ENCODE data around the gene UGT1A4. TPM values are rescaled to one million over a fixed set of nuclear protein-coding genes. Genes with fewer than 3 reads are reported as not detected.
"Not testable (repeated sequence)": the region's sequence is repeated elsewhere in the genome, so short reads cannot be mapped to it uniquely, and the experiment has no call there.

UGT1A4 gene
- total RNA-seq, 2 experiments from 2014 or later: not detected

GRCh38 chr2:233745838-233746237, 27.3 kb downstream of the UGT1A4 start:
- CTCF ChIA-PET: not testable (repeated sequence)
- POLR2A ChIA-PET: interaction anchor here (0.6 kb wide), 1 partner anchor 30 kb away, joined by 5 read pairs; no protein-coding TSS in a partner anchor

DNA sequence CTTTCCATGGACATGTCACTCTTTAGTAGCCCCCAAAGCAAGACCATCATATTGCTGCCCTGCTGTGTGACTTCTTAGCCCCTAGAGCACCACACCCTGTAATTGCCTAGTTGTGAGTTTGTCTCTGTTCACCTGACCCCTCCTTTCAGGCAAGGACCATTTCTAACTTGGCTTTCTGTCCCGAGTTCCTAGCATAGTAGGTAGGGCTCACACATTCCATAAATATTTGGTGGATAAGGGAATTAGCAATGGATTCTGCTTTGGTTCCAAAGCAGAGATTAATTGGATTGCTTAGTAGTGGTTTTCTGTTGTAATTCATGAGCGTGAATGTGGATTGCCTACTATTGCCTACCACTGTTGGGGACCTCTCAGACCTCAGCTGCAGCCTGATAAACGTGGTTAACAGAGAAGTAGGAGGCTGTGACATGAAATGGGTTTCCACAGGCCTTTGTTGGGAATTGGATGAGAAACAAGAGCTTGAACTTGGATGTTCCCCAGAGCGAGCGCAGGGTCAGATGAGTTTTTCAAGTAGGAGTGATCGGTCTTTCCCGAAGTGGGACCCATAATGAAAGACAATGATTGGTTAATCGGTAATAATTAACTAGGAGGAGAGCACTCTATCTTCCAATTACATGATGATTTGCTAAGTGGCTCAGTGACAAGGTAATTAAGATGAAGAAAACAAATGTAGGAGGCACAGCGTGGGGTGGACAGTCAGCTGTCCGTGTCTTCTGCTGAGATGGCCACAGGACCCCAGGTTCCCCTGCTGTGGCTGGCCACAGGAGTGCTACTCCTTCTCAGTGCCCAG, 28.1 kb downstream of the UGT1A4 start:
- ChIA-PET CTCF (no interaction called here), POLR2A (no interaction called here)

GRCh38 chr2:233747283-233747544, 28.7 kb downstream of the UGT1A4 start:
- POLR2A ChIA-PET: no interaction called here
- CTCF ChIA-PET: no interaction called here

GRCh38 chr2:233750689-233751088, 32.2 kb downstream of the UGT1A4 start:
- CTCF ChIA-PET, POLR2A ChIA-PET: not testable (repeated sequence)

- CTCF ChIA-PET, POLR2A ChIA-PET: not testable (repeated sequence)
Observed at GRCh38 chr2:233751212-233752009, 32.9 kb downstream of the UGT1A4 start.

DNA sequence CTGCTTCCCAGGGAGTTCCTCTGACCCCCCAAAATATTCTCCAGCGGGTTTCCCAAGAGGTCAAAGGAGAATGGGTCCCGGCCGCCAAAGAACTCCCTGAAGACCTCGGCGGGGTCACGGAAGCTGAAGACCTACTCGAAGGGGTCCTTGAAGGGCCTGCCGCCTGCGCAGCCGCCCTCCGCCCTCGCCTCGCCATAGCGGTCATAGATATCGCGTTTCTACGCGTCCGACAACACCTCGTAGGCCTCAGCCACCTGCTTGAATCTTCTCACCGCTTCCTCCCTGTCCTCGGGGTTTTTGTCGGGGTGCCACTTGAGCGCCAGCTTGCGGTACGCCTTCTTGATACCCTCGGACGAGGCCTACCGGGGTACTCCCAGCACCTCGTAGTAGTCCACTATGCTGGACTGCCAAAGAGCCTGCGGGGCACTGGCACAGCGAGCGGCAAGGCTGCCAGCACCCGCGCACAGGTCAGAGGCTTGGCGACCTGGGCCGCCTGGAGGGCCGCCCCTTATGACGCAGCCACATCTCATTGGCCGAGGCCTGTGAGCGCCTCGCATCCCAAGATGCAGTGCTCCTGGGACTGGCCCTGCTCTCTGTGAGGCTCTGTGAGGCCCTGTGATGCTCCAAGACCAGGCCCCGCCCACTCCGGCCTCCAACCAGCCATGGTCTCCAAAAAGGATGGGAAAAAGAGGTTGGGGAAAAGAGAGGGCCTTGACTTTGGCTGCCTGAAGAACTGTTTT, 36.5 kb downstream of the UGT1A4 start:
- CTCF ChIA-PET: no interaction called here
- POLR2A ChIA-PET: no interaction called here

DNA sequence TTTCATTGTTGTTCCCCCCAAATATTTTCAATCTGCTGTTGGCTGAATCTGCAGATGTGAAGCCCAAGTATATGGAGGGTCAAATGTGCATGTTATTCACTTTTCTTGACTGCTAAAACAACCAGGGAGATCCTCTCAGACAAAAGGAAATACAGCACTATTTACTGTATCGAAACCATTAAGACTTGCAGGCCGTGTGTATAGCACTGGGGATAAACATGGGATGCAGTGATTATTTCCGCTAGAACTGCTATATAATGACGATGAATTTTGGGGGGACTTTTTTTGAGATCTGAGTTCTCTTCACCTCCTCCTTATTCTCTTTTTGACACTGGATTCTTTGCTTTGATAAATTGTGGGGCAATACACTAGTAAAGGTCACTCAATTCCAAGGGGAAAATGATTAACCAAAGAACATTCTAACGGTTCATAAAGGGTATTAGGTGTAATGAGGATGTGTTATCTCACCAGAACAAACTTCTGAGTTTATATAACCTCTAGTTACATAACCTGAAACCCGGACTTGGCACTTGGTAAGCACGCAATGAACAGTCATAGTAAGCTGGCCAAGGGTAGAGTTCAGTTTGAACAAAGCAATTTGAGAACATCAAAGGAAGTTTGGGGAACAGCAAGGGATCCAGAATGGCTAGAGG, 38.0 kb downstream of the UGT1A4 start:
- ChIA-PET CTCF (no interaction called here), POLR2A (no interaction called here)

DNA sequence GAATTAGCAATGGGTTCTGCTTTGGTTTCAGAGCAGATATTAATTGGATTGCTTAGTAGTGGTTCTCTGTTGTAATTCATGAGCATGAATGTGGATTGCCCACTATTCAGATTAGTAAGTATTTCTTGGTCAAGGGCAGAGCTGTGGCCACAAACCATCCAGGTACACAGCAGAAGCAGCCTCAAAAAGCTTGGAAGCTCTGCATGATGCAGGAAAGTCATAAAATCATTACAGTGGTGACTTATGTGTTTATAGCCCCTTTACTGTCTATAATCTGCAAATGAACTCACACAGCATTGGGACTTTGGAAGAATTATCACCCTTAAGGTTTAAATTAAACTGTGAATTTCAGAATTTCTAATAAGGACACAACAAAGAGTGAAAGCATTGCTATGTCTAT, 39.6 kb downstream of the UGT1A4 start:
- CTCF ChIA-PET: no interaction called here
- POLR2A ChIA-PET: no interaction called here

- POLR2A ChIA-PET: no interaction called here
- CTCF ChIA-PET: no interaction called here
Observed at GRCh38 chr2:233758849-233759248, 40.3 kb downstream of the UGT1A4 start.

DNA sequence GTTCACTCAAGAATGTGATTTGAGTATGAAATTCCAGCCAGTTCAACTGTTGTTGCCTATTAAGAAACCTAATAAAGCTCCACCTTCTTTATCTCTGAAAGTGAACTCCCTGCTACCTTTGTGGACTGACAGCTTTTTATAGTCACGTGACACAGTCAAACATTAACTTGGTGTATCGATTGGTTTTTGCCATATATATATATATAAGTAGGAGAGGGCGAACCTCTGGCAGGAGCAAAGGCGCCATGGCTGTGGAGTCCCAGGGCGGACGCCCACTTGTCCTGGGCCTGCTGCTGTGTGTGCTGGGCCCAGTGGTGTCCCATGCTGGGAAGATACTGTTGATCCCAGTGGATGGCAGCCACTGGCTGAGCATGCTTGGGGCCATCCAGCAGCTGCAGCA, 41.5 kb downstream of the UGT1A4 start, which contains the start of gene UGT1A1:
Gene UGT1A1 (plus strand): TSS at position 228 of the 400 bp plus-strand sequence. CDS start 18 bp downstream, at position 246.
- POLR2A ChIA-PET: no interaction called here
- CTCF ChIA-PET: no interaction called here

DNA sequence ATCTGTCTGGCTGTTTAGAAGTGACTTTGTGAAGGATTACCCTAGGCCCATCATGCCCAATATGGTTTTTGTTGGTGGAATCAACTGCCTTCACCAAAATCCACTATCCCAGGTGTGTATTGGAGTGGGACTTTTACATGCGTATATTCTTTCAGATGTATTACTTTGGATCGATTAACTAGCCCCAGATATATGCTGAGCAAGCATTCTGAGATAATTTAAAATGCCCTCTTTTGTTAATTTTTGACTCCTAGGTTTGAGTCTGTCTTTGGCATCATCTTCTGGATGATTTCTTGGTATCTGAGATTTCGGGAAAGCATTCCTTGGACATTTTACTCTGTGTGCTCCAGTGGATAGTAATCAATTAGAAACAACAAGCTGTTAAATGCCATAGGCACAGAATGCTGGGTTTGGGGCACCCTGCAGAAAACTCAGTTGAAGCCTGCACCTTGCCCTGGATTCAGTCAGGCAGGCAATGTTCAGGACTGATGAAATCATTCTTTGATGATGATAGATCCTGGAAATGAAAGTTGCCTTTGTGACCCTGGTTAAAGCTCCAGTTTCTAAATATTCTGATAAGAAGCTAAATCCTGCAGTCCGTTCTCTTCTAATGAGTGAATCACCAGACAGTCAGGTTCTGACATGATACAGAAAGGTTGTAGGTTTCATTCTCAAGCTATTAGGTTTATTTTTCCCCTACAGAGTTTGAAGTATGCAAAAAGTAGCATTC, 42.7 kb downstream of the UGT1A4 start:
- ChIA-PET CTCF (no interaction called here), POLR2A (no interaction called here)

GRCh38 chr2:233764264-233764663, 45.7 kb downstream of the UGT1A4 start:
- CTCF ChIA-PET: no interaction called here
- POLR2A ChIA-PET: no interaction called here

- CTCF ChIA-PET: no interaction called here
- POLR2A ChIA-PET: no interaction called here
Observed at GRCh38 chr2:233764761-233765160, 46.2 kb downstream of the UGT1A4 start.

DNA sequence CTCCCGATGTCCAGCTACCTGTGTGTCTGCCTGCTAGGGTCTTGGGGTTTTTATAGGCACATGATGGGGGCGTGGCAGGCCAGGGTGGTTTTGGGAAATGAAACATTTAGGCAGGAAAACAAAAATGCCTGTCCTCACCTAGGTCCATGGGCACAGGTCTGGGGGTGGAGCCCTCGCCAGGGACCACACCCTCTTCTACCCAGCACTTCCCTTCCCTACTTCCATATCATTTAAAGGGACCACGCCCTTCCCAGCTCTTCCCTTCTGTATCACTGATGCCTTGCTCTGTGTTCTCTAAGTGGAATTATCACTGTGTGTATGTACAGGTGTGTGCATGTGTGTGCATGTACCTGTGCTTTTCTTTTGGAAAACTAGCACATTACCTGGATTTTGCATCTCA, 47.9 kb downstream of the UGT1A4 start:
- CTCF ChIA-PET: no interaction called here

GRCh38 chr2:233768076-233768475, 49.5 kb downstream of the UGT1A4 start:
- ChIA-PET POLR2A (no interaction called here), CTCF (no interaction called here)

More for the DNA sequence above, 47.9 kb downstream of the UGT1A4 start:
- POLR2A ChIA-PET: no interaction called here

GRCh38 chr2:233769260-233769659, 50.7 kb downstream of the UGT1A4 start:
- ChIA-PET CTCF (no interaction called here), POLR2A (no interaction called here)

DNA sequence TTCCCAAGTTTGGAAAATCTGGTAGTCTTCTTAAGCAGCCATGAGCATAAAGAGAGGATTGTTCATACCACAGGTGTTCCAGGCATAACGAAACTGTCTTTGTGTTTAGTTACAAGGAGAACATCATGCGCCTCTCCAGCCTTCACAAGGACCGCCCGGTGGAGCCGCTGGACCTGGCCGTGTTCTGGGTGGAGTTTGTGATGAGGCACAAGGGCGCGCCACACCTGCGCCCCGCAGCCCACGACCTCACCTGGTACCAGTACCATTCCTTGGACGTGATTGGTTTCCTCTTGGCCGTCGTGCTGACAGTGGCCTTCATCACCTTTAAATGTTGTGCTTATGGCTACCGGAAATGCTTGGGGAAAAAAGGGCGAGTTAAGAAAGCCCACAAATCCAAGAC, 53.6 kb downstream of the UGT1A4 start:
- ChIA-PET CTCF (no interaction called here), POLR2A (no interaction called here)

DNA sequence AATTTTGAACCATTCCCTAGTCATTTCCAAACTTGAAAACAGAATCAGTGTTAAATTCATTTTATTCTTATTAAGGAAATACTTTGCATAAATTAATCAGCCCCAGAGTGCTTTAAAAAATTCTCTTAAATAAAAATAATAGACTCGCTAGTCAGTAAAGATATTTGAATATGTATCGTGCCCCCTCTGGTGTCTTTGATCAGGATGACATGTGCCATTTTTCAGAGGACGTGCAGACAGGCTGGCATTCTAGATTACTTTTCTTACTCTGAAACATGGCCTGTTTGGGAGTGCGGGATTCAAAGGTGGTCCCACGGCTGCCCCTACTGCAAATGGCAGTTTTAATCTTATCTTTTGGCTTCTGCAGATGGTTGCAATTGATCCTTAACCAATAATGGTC, 54.0 kb downstream of the UGT1A4 start:
- CTCF ChIA-PET: no interaction called here
- POLR2A ChIA-PET: no interaction called here

GRCh38 chr2:233773854-233774253, 55.3 kb downstream of the UGT1A4 start:
- ChIA-PET CTCF (no interaction called here), POLR2A (no interaction called here)

GRCh38 chr2:233775414-233775813, 56.9 kb downstream of the UGT1A4 start:
- CTCF ChIA-PET: no interaction called here
- POLR2A ChIA-PET: interaction anchor here (0.7 kb wide), 1 partner anchor 30 kb away, joined by 5 read pairs; no protein-coding TSS in a partner anchor

All from activated CD8-positive, alpha-beta memory T cell treated with anti-CD3 and anti-CD28 coated beads for 36 hours (primary cell).